ENCODE data around the gene CPNE4.

Gene CPNE4

GRCh38 chr3:131705558-131706051 lies 329.2 kb downstream of the CPNE4 start:
- Mint-ChIP-seq H3K27ac (no peak overlapping the region), H3K4me1 (no peaks in the 10 kb centered on the region), H3K36me3 (no peaks in the 10 kb centered on the region), H3K27me3 (peaks cover 11% of the 10 kb centered on the region), H3K9me3 (no peaks in the 10 kb centered on the region), H3K4me3 (no peak overlapping the region)

GRCh38 chr3:131705099-131705498 lies 329.7 kb downstream of the CPNE4 start:
- Mint-ChIP-seq H3K4me3 (no peak overlapping the region), H3K36me3 (no peaks in the 10 kb centered on the region), H3K9me3 (no peaks in the 10 kb centered on the region), H3K27me3 (peaks cover 11% of the 10 kb centered on the region), H3K27ac (no peak overlapping the region), H3K4me1 (no peaks in the 10 kb centered on the region)

- Mint-ChIP-seq H3K9me3 (no peaks in the 10 kb centered on the region), H3K4me3 (no peak overlapping the region), H3K27me3 (peaks cover 11% of the 10 kb centered on the region), H3K4me1 (no peaks in the 10 kb centered on the region), H3K36me3 (no peaks in the 10 kb centered on the region), H3K27ac (no peak overlapping the region)
Observed at GRCh38 chr3:131704098-131704497, 330.7 kb downstream of the CPNE4 start.

- Mint-ChIP-seq H3K27me3 (peaks cover 9% of the 10 kb centered on the region), H3K4me1 (no peaks in the 10 kb centered on the region), H3K36me3 (no peaks in the 10 kb centered on the region), H3K4me3 (no peak overlapping the region), H3K27ac (no peak overlapping the region), H3K9me3 (no peaks in the 10 kb centered on the region)
Observed at GRCh38 chr3:131702146-131702545, 332.7 kb downstream of the CPNE4 start.

GRCh38 chr3:131701153-131701770 lies 333.6 kb downstream of the CPNE4 start:
- H3K4me3 Mint-ChIP-seq: no peak overlapping the region
- no peak overlapping the region for H3K27ac Mint-ChIP-seq
- H3K36me3 Mint-ChIP-seq: no peaks in the 10 kb centered on the region
- no peaks in the 10 kb centered on the region for H3K4me1 Mint-ChIP-seq
- H3K27me3 Mint-ChIP-seq: peaks cover 6% of the 10 kb centered on the region
- H3K9me3 Mint-ChIP-seq: no peaks in the 10 kb centered on the region

- peaks cover 11% of the 10 kb centered on the region for H3K27me3 Mint-ChIP-seq
- no peaks in the 10 kb centered on the region for H3K4me1 Mint-ChIP-seq
- no peak overlapping the region for H3K4me3 Mint-ChIP-seq
- no peak overlapping the region for H3K27ac Mint-ChIP-seq
- H3K9me3 Mint-ChIP-seq: no peaks in the 10 kb centered on the region
- H3K36me3 Mint-ChIP-seq: no peaks in the 10 kb centered on the region
Observed at GRCh38 chr3:131699001-131699400, 335.8 kb downstream of the CPNE4 start.

- Mint-ChIP-seq H3K27me3 (peaks cover 20% of the 10 kb centered on the region), H3K27ac (no peak overlapping the region), H3K4me3 (no peak overlapping the region), H3K9me3 (no peaks in the 10 kb centered on the region), H3K4me1 (no peaks in the 10 kb centered on the region), H3K36me3 (no peaks in the 10 kb centered on the region)
Observed at GRCh38 chr3:131694376-131694775, 340.4 kb downstream of the CPNE4 start.

- Mint-ChIP-seq H3K4me1 (no peaks in the 10 kb centered on the region), H3K27me3 (peaks cover 22% of the 10 kb centered on the region), H3K27ac (no peak overlapping the region), H3K36me3 (no peaks in the 10 kb centered on the region), H3K4me3 (no peak overlapping the region), H3K9me3 (no peaks in the 10 kb centered on the region)
Observed at GRCh38 chr3:131692356-131692755, 342.5 kb downstream of the CPNE4 start.

- peaks cover 26% of the 10 kb centered on the region for H3K27me3 Mint-ChIP-seq
- no peaks in the 10 kb centered on the region for H3K36me3 Mint-ChIP-seq
Observed at GRCh38 chr3:131690800-131691199, 344.0 kb downstream of the CPNE4 start.

GRCh38 chr3:131688370-131688769 lies 346.4 kb downstream of the CPNE4 start:
- Mint-ChIP-seq H3K27ac (no peak overlapping the region), H3K27me3 (peaks cover 19% of the 10 kb centered on the region), H3K4me1 (no peaks in the 10 kb centered on the region), H3K4me3 (no peak overlapping the region), H3K9me3 (no peaks in the 10 kb centered on the region), H3K36me3 (no peaks in the 10 kb centered on the region)

More at GRCh38 chr3:131690800-131691199, 344.0 kb downstream of the CPNE4 start:
- Mint-ChIP-seq H3K27ac (no peak overlapping the region), H3K9me3 (no peaks in the 10 kb centered on the region), H3K4me3 (no peak overlapping the region), H3K4me1 (no peaks in the 10 kb centered on the region)

- H3K36me3 Mint-ChIP-seq: no peaks in the 10 kb centered on the region
- no peak overlapping the region for H3K4me3 Mint-ChIP-seq
- H3K27ac Mint-ChIP-seq: no peak overlapping the region
- H3K9me3 Mint-ChIP-seq: peaks cover 5% of the 10 kb centered on the region
- H3K27me3 Mint-ChIP-seq: no peaks in the 10 kb centered on the region
- no peaks in the 10 kb centered on the region for H3K4me1 Mint-ChIP-seq
Observed at GRCh38 chr3:131669600-131669999, 365.2 kb downstream of the CPNE4 start.

GRCh38 chr3:131658771-131659170 lies 376.0 kb downstream of the CPNE4 start:
- H3K36me3 Mint-ChIP-seq: no peaks in the 10 kb centered on the region
- peaks cover 5% of the 10 kb centered on the region for H3K9me3 Mint-ChIP-seq
- H3K4me1 Mint-ChIP-seq: no peaks in the 10 kb centered on the region
- H3K4me3 Mint-ChIP-seq: no peak overlapping the region
- H3K27me3 Mint-ChIP-seq: peaks cover 12% of the 10 kb centered on the region
- no peak overlapping the region for H3K27ac Mint-ChIP-seq

- no peak overlapping the region for H3K27ac Mint-ChIP-seq
- no peak overlapping the region for H3K4me3 Mint-ChIP-seq
- H3K9me3 Mint-ChIP-seq: peaks cover 5% of the 10 kb centered on the region
- no peaks in the 10 kb centered on the region for H3K4me1 Mint-ChIP-seq
- H3K36me3 Mint-ChIP-seq: no peaks in the 10 kb centered on the region
- peaks cover 12% of the 10 kb centered on the region for H3K27me3 Mint-ChIP-seq
Observed at GRCh38 chr3:131658115-131658514, 376.7 kb downstream of the CPNE4 start.

- Mint-ChIP-seq H3K4me1 (no peaks in the 10 kb centered on the region), H3K27ac (no peak overlapping the region), H3K4me3 (no peak overlapping the region), H3K36me3 (no peaks in the 10 kb centered on the region), H3K27me3 (peaks cover 8% of the 10 kb centered on the region), H3K9me3 (peaks cover 3% of the 10 kb centered on the region)
Observed at GRCh38 chr3:131655070-131655690, 379.6 kb downstream of the CPNE4 start.

GRCh38 chr3:131645638-131646037 lies 389.2 kb downstream of the CPNE4 start:
- Mint-ChIP-seq H3K36me3 (no peaks in the 10 kb centered on the region), H3K27me3 (peaks cover 7% of the 10 kb centered on the region), H3K27ac (no peak overlapping the region), H3K9me3 (no peaks in the 10 kb centered on the region), H3K4me3 (no peak overlapping the region), H3K4me1 (no peaks in the 10 kb centered on the region)

- Mint-ChIP-seq H3K9me3 (no peaks in the 10 kb centered on the region), H3K4me3 (no peak overlapping the region), H3K27ac (no peak overlapping the region)
Observed at GRCh38 chr3:131636266-131636775, 398.5 kb downstream of the CPNE4 start.

More at GRCh38 chr3:131636266-131636775, 398.5 kb downstream of the CPNE4 start:
- Mint-ChIP-seq H3K4me1 (no peaks in the 10 kb centered on the region), H3K27me3 (peaks cover 9% of the 10 kb centered on the region), H3K36me3 (no peaks in the 10 kb centered on the region)

Measured in activated naive CD4-positive, alpha-beta T cell treated with anti-CD3 and anti-CD28 coated beads, Interleukin-2, amount 50 U/mL, for 24 hours (primary cell).